Measurements from ENCODE around the gene CHAT. TPM values are rescaled to one million over a fixed set of nuclear protein-coding genes. Genes with fewer than 3 reads are reported as not detected.

CHAT gene
- total and polyA plus RNA-seq, 2 of the 13 experiments (the other 11 are each of a cell fraction or from before 2014, with no cell fraction given), result not detected

DNA sequence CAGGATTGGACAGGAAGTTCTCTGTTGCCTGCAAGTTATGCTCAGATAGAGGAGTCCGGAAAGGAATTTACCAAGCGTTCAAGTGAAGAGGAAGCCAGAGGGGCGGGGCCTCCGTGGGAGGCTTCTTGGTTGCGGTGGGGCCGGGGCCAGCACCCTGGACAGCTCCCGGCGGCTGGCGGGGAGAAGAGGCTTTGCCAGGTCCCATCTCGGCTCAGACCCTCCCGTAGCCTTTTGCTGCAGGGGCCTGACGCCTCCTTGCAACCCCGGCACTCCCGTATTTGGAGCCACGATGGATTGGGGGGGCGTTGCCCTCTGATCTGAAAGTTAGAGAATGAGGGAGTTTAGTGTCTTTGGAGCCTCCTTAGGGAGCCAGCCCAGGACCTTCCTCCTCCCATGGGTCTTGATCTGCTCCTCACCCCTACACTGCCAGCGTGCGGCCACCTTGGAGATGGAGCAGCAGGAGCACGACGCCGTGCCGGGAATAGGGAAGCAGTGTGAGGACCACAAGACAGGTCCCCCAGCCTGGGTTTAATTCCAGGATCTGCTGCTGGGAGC, 6.8 kb upstream of the CHAT start (continued):
- TF ChIP-seq IKZF4 (CRISPR knock-in tag; IDR thresholded peaks at IDR 0.05; ENCODE audit: borderline replicate concordance, low read depth, not compliant biosample characterization) (peak; percentile 19), ZNF605 (CRISPR knock-in tag; IDR thresholded peaks at IDR 0.05) (peak; percentile 84), DMAP1 (CRISPR knock-in tag; IDR thresholded peaks at IDR 0.05) (no peak), FOXA1 (IDR thresholded peaks at IDR 0.05) (no peak), FOXA1 (CRISPR knock-in tag; IDR thresholded peaks at IDR 0.05) (no peak), ZNF766 (CRISPR knock-in tag; IDR thresholded peaks at IDR 0.05; ENCODE audit: borderline replicate concordance) (peak; percentile 92), ZNF501 (CRISPR knock-in tag; IDR thresholded peaks at IDR 0.05) (peak; percentile 59; the same call in 1 of the 2 replicates), SOX5 (CRISPR knock-in tag; IDR thresholded peaks at IDR 0.05; ENCODE audit: borderline replicate concordance) (0 out of 2 replicates have a peak, but pooled peaks have one; percentile 18), BCL6 (CRISPR knock-in tag; IDR thresholded peaks at IDR 0.05) (peak; percentile 55; the same call in 1 of the 2 replicates), KLF6 (CRISPR knock-in tag; IDR thresholded peaks at IDR 0.05) (peak; percentile 98), PHF8 (CRISPR knock-in tag; IDR thresholded peaks at IDR 0.05) (0 out of 2 replicates have a peak, but pooled peaks have one; percentile 24)
- TF ChIP-seq, protein P1, sequence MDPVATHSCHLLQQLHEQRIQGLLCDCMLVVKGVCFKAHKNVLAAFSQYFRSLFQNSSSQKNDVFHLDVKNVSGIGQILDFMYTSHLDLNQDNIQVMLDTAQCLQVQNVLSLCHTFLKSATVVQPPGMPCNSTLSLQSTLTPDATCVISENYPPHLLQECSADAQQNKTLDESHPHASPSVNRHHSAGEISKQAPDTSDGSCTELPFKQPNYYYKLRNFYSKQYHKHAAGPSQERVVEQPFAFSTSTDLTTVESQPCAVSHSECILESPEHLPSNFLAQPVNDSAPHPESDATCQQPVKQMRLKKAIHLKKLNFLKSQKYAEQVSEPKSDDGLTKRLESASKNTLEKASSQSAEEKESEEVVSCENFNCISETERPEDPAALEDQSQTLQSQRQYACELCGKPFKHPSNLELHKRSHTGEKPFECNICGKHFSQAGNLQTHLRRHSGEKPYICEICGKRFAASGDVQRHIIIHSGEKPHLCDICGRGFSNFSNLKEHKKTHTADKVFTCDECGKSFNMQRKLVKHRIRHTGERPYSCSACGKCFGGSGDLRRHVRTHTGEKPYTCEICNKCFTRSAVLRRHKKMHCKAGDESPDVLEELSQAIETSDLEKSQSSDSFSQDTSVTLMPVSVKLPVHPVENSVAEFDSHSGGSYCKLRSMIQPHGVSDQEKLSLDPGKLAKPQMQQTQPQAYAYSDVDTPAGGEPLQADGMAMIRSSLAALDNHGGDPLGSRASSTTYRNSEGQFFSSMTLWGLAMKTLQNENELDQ (CRISPR knock-in tag; IDR thresholded peaks at IDR 0.05; ENCODE audit: borderline replicate concordance), result peak; percentile 84
- TF ChIP-seq, protein P2, sequence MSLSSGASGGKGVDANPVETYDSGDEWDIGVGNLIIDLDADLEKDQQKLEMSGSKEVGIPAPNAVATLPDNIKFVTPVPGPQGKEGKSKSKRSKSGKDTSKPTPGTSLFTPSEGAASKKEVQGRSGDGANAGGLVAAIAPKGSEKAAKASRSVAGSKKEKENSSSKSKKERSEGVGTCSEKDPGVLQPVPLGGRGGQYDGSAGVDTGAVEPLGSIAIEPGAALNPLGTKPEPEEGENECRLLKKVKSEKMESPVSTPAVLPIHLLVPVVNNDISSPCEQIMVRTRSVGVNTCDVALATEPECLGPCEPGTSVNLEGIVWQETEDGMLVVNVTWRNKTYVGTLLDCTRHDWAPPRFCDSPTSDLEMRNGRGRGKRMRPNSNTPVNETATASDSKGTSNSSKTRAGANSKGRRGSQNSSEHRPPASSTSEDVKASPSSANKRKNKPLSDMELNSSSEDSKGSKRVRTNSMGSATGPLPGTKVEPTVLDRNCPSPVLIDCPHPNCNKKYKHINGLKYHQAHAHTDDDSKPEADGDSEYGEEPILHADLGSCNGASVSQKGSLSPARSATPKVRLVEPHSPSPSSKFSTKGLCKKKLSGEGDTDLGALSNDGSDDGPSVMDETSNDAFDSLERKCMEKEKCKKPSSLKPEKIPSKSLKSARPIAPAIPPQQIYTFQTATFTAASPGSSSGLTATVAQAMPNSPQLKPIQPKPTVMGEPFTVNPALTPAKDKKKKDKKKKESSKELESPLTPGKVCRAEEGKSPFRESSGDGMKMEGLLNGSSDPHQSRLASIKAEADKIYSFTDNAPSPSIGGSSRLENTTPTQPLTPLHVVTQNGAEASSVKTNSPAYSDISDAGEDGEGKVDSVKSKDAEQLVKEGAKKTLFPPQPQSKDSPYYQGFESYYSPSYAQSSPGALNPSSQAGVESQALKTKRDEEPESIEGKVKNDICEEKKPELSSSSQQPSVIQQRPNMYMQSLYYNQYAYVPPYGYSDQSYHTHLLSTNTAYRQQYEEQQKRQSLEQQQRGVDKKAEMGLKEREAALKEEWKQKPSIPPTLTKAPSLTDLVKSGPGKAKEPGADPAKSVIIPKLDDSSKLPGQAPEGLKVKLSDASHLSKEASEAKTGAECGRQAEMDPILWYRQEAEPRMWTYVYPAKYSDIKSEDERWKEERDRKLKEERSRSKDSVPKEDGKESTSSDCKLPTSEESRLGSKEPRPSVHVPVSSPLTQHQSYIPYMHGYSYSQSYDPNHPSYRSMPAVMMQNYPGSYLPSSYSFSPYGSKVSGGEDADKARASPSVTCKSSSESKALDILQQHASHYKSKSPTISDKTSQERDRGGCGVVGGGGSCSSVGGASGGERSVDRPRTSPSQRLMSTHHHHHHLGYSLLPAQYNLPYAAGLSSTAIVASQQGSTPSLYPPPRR (CRISPR knock-in tag; IDR thresholded peaks at IDR 0.05; ENCODE audit: borderline replicate concordance), result no peak
- TF ChIP-seq, protein P3, sequence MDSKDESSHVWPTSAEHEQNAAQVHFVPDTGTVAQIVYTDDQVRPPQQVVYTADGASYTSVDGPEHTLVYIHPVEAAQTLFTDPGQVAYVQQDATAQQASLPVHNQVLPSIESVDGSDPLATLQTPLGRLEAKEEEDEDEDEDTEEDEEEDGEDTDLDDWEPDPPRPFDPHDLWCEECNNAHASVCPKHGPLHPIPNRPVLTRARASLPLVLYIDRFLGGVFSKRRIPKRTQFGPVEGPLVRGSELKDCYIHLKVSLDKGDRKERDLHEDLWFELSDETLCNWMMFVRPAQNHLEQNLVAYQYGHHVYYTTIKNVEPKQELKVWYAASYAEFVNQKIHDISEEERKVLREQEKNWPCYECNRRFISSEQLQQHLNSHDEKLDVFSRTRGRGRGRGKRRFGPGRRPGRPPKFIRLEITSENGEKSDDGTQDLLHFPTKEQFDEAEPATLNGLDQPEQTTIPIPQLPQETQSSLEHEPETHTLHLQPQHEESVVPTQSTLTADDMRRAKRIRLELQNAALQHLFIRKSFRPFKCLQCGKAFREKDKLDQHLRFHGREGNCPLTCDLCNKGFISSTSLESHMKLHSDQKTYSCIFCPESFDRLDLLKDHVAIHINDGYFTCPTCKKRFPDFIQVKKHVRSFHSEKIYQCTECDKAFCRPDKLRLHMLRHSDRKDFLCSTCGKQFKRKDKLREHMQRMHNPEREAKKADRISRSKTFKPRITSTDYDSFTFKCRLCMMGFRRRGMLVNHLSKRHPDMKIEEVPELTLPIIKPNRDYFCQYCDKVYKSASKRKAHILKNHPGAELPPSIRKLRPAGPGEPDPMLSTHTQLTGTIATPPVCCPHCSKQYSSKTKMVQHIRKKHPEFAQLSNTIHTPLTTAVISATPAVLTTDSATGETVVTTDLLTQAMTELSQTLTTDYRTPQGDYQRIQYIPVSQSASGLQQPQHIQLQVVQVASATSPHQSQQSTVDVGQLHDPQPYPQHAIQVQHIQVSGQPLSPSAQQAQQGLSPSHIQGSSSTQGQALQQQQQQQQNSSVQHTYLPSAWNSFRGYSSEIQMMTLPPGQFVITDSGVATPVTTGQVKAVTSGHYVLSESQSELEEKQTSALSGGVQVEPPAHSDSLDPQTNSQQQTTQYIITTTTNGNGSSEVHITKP (CRISPR knock-in tag; IDR thresholded peaks at IDR 0.05; ENCODE audit: low read depth), result 0 out of 2 replicates have a peak, but pooled peaks have one; percentile 22
- TF ChIP-seq, protein P4, sequence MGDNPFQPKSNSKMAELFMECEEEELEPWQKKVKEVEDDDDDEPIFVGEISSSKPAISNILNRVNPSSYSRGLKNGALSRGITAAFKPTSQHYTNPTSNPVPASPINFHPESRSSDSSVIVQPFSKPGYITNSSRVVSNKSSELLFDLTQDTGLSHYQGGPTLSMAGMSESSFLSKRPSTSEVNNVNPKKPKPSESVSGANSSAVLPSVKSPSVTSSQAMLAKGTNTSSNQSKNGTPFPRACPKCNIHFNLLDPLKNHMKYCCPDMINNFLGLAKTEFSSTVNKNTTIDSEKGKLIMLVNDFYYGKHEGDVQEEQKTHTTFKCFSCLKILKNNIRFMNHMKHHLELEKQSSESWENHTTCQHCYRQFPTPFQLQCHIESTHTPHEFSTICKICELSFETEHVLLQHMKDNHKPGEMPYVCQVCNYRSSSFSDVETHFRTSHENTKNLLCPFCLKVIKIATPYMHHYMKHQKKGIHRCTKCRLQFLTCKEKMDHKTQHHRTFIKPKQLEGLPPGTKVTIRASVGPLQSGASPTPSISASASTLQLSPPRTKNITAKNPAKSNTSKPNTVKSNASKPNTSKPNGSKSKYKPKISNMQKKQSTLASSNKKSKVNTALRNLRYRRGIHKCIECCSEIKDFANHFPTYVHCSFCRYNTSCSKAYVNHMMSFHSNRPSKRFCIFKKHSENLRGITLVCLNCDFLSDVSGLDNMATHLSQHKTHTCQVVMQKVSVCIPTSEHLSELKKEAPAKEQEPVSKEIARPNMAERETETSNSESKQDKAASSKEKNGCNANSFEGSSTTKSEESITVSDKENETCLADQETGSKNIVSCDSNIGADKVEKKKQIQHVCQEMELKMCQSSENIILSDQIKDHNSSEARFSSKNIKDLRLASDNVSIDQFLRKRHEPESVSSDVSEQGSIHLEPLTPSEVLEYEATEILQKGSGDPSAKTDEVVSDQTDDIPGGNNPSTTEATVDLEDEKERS (CRISPR knock-in tag; IDR thresholded peaks at IDR 0.05), result no peak

Data from HepG2 (cell line).